GM18508 (cell line): ENCODE measurements around the gene IRX6.

Source experiments
- ATAC-seq: cut with Tn5 transposase; IDR thresholded peaks from one replicate; pipeline ENCODE4 v1.9.1; 2021; ENCODE audit warnings: moderate number of reproducible peaks; ENCODE audit not compliant: insufficient read depth, unreplicated experiment

Gene IRX6

GRCh38 chr16:55323637-55324271, at the start of gene IRX6:
Gene IRX6, plus strand, starts transcription at chr16:55324203. Its CDS starts 889 bp downstream, at chr16:55325092.
- ATAC-seq = no peak

DNA sequence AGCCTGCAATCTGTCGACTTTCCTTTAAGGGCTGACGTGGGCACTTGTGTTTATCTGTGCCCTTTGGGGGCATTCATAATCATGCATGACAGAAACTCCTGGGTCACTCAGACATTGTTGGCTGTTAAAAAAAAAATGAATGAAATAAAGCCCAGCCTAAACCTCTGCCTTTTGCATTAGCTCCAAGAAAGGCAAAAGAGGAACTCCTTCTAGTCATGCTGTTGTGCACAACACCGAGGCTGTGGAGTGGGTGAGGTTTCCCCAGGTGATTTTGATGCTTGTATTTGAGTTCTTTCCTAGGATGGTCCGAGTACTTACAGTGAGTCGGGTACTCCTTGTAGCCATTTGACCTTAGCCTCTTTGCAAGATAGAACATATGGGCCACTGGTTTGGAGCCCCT, 49.6 kb upstream of the IRX6 start:
- ATAC-seq = no peak

DNA sequence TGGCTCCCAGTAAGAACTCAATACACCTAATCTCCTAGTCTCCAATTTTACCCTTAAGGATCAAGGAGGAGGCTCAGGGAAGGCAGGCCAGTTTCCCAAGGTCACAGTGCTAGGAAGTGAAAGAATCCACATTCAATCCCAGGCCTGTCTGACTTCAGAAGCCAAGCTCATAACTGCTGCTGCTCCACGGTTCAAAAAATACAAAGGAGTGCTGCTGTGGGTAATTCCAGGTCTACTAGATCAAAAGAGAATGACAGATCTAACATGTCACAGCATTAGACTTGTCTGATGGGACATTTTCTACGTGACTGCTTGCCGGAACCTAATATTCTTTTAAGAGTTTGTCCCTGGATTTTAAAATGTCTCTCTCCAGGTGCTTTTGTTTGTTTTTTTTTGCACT, 48.8 kb upstream of the IRX6 start:
- no peak for ATAC-seq

DNA sequence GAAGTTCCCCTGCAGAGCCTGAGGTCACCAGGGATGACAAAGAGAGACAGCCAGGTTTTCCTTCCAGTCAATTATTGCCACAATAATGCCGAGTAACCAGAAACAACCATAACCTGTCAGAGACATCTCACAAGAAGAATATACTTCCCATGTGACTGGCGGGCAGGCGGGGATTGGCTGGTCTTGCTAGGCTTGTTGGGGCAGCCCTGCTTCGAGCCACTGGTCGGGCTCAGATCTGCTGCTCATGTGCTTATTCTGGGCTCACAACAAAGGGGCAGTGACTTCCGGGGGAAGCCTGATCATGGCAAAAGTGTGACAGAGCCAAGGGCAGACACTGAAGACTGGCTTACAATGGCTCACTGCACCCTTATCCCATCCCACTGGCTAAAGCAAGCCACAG, 48.1 kb upstream of the IRX6 start:
- ATAC-seq = no peak

GRCh38 chr16:55277536-55277935, 46.5 kb upstream of the IRX6 start:
- no peak for ATAC-seq

- ATAC-seq = no peak
These were observed 44.4 kb upstream of the IRX6 start for GRCh38 chr16:55279598-55279997.

GRCh38 chr16:55280587-55280986, 43.4 kb upstream of the IRX6 start:
- no peak for ATAC-seq

GRCh38 chr16:55282441-55282840, 41.6 kb upstream of the IRX6 start:
- ATAC-seq = no peak

DNA sequence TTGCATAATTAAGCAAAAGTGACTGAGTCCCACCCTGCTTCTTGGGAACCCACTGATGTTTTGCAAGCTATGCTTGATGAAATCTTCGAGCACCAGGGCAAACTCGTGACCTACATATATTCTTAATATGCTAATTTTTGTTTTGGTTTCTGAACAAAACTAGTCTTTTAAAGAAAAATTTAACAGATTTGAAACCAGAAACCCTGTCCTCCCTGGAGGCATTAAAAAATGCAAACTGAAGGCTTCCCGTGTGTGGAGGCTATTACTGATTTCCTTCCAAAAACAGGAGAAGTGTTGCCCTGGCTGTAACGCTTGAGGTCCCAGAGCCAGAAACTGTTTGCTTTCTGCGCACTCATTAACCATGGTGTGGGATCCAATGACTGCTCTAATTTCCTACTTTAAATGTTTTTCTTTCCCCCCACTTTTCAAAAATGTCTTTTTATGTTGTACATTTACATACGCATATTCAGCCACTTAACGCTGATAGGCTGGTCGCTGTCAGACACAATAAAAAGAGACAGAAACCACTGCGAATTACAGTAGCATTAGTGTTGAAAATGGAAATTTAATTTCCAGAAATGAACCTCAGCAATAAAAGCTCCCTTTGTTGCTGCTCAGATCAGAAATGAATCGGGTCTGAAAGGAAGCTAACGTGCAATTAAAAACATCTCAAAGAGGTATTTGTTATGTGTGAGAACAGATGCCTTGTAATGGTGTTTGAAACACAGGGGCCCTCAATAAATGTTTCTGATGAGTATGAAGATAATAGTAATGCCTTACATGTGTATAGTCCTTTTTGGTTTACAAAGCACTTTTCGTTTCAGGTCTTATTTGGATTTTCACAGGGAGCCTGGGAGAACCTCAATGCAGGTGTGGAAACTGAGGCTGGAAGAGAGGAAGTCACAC, 39.9 kb upstream of the IRX6 start:
- no peak for ATAC-seq

DNA sequence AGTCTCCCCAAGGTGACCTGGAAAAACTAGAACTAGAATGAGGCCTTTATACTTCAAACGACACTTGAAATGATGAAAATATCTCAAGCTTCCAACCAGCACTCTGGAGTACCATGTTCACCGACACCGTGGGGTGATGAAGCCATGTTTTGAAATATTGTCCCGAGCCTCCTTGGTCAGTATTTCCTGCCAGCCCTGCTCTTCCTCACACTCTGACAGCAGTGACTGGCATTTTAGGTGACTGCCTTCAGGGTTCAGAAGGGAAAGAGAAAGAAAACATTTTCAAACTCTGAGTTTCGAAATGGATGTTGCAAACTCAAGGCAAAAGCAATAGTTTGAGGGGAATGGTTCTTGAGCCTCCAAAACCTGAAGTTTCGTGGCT, 39.3 kb upstream of the IRX6 start:
- no peak for ATAC-seq

DNA sequence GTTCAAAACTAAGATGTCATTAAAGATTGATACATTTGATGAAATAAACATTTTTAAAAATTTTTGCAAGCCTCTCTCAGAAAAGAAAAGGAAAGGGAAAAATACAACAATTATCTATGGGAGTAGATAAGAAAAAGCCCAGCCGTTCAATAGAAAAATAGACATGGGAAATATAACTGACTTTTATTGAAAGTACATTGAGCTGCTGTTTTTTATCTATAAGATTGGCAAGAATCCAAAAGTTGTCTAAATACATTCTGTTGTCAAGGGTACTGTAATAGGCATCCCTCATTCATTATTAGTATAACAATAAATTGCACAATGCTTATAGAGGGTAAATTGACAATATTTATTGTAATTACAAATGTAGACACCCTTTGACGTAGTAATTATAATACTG, 38.4 kb upstream of the IRX6 start:
- ATAC-seq = no peak

DNA sequence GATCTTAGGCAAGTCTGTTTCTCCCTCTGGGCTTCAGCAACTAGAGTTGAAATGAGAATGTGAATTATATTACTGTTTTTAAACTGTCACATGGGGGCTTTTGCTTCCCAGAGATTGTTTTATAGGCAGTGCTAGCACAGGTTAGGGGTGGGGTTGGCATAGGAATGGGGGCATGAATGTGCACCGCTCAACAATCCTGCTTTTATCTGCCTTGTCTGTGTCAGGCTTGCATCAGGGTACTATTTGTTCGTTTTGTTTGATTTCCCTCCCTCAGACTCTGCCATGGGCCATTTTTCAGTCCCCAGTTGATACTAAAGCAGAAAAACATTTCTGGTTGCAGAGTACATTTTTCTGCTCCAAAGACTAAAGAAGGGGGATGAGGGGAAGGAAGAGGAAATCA, 34.6 kb upstream of the IRX6 start:
- ATAC-seq = no peak

- no peak for ATAC-seq
These were observed 32.2 kb upstream of the IRX6 start for GRCh38 chr16:55291847-55292246.

DNA sequence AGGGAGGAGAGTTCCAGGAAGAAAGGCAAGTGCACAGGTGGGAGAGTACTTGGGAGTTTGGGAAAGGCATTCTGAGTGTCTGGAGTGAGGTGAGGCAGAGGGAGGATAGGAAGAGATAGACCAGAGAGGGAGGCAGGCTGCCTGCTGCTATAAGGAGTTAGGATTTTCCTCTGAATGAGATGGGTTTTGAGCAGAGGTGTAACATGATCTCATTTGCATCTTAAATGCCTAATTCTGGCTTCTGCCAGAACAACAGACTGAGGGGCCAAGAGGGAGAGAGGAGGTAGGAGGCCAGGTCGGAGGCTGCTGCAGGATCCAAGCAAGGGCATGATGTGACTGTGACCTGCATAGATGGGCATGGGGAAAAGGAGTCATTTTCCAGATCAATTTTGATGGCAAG, 31.5 kb upstream of the IRX6 start:
- no peak for ATAC-seq

GRCh38 chr16:55294129-55294528, 29.9 kb upstream of the IRX6 start:
- no peak for ATAC-seq

DNA sequence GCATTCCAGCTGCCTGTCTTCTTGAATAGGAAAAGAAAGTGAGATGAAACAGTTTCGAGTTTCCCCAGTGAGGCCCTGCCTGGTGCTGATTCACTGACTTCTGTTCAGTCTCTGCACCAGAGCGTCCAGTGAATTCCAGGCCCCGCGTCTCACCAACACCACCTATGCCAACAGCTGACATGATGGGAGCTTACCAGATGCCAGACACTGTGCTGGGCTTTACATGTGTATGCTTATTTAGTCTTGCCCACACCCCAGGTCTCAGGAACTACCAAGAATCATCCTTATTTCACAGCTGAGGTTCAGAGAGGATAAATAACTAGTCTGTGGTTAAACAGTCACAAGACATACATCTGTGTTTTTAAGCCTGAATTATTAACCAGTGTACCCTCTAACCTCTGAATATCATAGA, 29.1 kb upstream of the IRX6 start:
- ATAC-seq = no peak

- ATAC-seq = no peak
These were observed 26.7 kb upstream of the IRX6 start for GRCh38 chr16:55297062-55297909.

DNA sequence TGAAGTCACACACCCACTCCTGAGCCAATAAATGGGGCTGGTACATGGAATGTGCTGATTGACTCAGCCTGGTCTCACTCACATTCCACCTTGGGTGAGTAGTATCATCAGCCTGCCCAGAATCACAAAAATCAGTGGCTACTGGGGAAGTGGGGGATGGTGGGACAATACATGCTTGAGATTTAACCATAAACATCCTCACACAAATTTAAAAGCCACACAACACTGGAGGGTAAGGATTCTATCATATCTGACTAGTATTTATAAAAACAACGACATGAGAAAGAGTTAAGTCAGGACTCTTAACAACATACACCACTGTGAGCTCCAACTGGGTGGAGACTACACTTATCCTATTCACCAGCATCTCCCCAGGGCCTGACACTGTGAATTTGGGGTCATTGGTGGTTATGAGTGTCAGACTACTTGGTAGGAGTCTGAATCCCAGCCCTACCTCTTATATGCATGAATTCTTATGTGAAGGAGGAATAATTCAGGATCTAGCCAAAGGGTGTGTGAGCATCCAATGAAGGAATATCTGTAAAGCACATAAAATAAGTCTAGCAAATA, 26.0 kb upstream of the IRX6 start:
- no peak for ATAC-seq

GRCh38 chr16:55301385-55302008, 22.5 kb upstream of the IRX6 start:
- no peak for ATAC-seq

- ATAC-seq = no peak
These were observed 21.4 kb upstream of the IRX6 start for GRCh38 chr16:55302635-55303034.
